ENCODE measurements around the gene CSMD2. TPM values are rescaled to one million over a fixed set of nuclear protein-coding genes. Genes with fewer than 3 reads are reported as not detected.

CSMD2 gene
- total RNA-seq, 1 donor from 2014 or later = 2.1 TPM

GRCh38 chr1:33588726-33589125 is 576.3 kb downstream of the CSMD2 start:
- no peak overlapping the region for H3K27ac Mint-ChIP-seq (ENCODE audit: unreplicated experiment)
- H3K27me3 Mint-ChIP-seq (ENCODE audit: unreplicated experiment) = peaks cover 2% of the 10 kb centered on the region
- no peak for DNase-seq (ENCODE audit: low spot score)
- no peaks in the 10 kb centered on the region for H3K36me3 Mint-ChIP-seq (ENCODE audit: low read depth, unreplicated experiment)
- no peaks in the 10 kb centered on the region for H3K9me3 Mint-ChIP-seq (ENCODE audit: unreplicated experiment)
- no peak for TF ChIP-seq CTCF (IDR thresholded peaks at IDR 0.05; ENCODE audit: unreplicated experiment)
- H3K4me3 Mint-ChIP-seq (ENCODE audit: unreplicated experiment) = no peak overlapping the region
- no peaks in the 10 kb centered on the region for H3K4me1 Mint-ChIP-seq (ENCODE audit: unreplicated experiment)

GRCh38 chr1:33586795-33587194 is 578.2 kb downstream of the CSMD2 start:
- Mint-ChIP-seq H3K4me1 (ENCODE audit: unreplicated experiment) (no peaks in the 10 kb centered on the region), H3K27ac (ENCODE audit: unreplicated experiment) (no peak overlapping the region), H3K36me3 (ENCODE audit: low read depth, unreplicated experiment) (no peaks in the 10 kb centered on the region), H3K9me3 (ENCODE audit: unreplicated experiment) (no peaks in the 10 kb centered on the region), H3K4me3 (ENCODE audit: unreplicated experiment) (no peak overlapping the region), H3K27me3 (ENCODE audit: unreplicated experiment) (peaks cover 6% of the 10 kb centered on the region)
- DNase-seq (ENCODE audit: low spot score) = no peak
- TF ChIP-seq CTCF (IDR thresholded peaks at IDR 0.05; ENCODE audit: unreplicated experiment) = no peak

GRCh38 chr1:33586106-33586505 is 578.9 kb downstream of the CSMD2 start:
- H3K27ac Mint-ChIP-seq (ENCODE audit: unreplicated experiment) = no peak overlapping the region
- TF ChIP-seq CTCF (IDR thresholded peaks at IDR 0.05; ENCODE audit: unreplicated experiment) = no peak
- peaks cover 6% of the 10 kb centered on the region for H3K27me3 Mint-ChIP-seq (ENCODE audit: unreplicated experiment)
- H3K4me1 Mint-ChIP-seq (ENCODE audit: unreplicated experiment) = no peaks in the 10 kb centered on the region
- no peaks in the 10 kb centered on the region for H3K9me3 Mint-ChIP-seq (ENCODE audit: unreplicated experiment)
- no peaks in the 10 kb centered on the region for H3K36me3 Mint-ChIP-seq (ENCODE audit: low read depth, unreplicated experiment)
- no peak overlapping the region for H3K4me3 Mint-ChIP-seq (ENCODE audit: unreplicated experiment)
- DNase-seq (ENCODE audit: low spot score) = no peak

GRCh38 chr1:33583567-33583966 is 581.5 kb downstream of the CSMD2 start:
- H3K36me3 Mint-ChIP-seq (ENCODE audit: low read depth, unreplicated experiment) = no peaks in the 10 kb centered on the region
- no peaks in the 10 kb centered on the region for H3K4me1 Mint-ChIP-seq (ENCODE audit: unreplicated experiment)
- H3K9me3 Mint-ChIP-seq (ENCODE audit: unreplicated experiment) = no peaks in the 10 kb centered on the region
- TF ChIP-seq CTCF (IDR thresholded peaks at IDR 0.05; ENCODE audit: unreplicated experiment) = no peak
- H3K27me3 Mint-ChIP-seq (ENCODE audit: unreplicated experiment) = peaks cover 3% of the 10 kb centered on the region
- DNase-seq (ENCODE audit: low spot score) = no peak
- no peak overlapping the region for H3K27ac Mint-ChIP-seq (ENCODE audit: unreplicated experiment)
- no peak overlapping the region for H3K4me3 Mint-ChIP-seq (ENCODE audit: unreplicated experiment)

GRCh38 chr1:33578557-33579448 is 586.2 kb downstream of the CSMD2 start:
- Mint-ChIP-seq H3K4me1 (ENCODE audit: unreplicated experiment) (peaks cover 26% of the 10 kb centered on the region), H3K36me3 (ENCODE audit: low read depth, unreplicated experiment) (peaks cover 4% of the 10 kb centered on the region), H3K4me3 (ENCODE audit: unreplicated experiment) (no peak overlapping the region), H3K27me3 (ENCODE audit: unreplicated experiment) (peaks cover 3% of the 10 kb centered on the region), H3K9me3 (ENCODE audit: unreplicated experiment) (no peaks in the 10 kb centered on the region), H3K27ac (ENCODE audit: unreplicated experiment) (no peak overlapping the region)
- no peak for DNase-seq (ENCODE audit: low spot score)
- TF ChIP-seq CTCF (IDR thresholded peaks at IDR 0.05; ENCODE audit: unreplicated experiment) = no peak

Measured in endothelial cell (in vitro differentiated cells).